CD4-positive, alpha-beta memory T cell (primary cell): ENCODE measurements around the gene ING1. TPM values are rescaled to one million over a fixed set of nuclear protein-coding genes. Genes with fewer than 3 reads are reported as not detected.

Experiments used
- CTCF ChIA-PET: fragments of 350-600 bp; sonication (Branson Sonifier 250); formaldehyde crosslinking; loops from one replicate; lab custom pipeline; 2021; ENCODE audit warnings: inconsistent platforms; ENCODE audit not compliant: partially characterized antibody; lab: Charles Lee
- POLR2A ChIA-PET: fragments of 350-600 bp; sonication (Branson Sonifier 250); formaldehyde crosslinking; loops from one replicate; lab custom pipeline; 2021; ENCODE audit not compliant: partially characterized antibody; lab: Charles Lee
- DNase-seq, 5 donors: peaks; one replicate each; pipeline versions ENCODE4 v3.0.0 to v3.0.0-alpha.2; 2020 to 2022; ENCODE audit warnings: mixed read lengths in 1 of 5
- H3K27ac ChIP-seq: one replicate; pipeline ENCODE4 v1.7.0; 2013; ENCODE audit warnings: low read depth, low read length
- H3K27me3 ChIP-seq: 2 replicates; pipeline ENCODE4 v1.7.0; 2013; ENCODE audit warnings: mild to moderate bottlenecking, low read length, moderate library complexity; ENCODE audit not compliant: insufficient read depth
- H3K36me3 ChIP-seq: 2 replicates; pipeline ENCODE4 v1.7.0; 2013; ENCODE audit warnings: mild to moderate bottlenecking, low read length, moderate library complexity; ENCODE audit not compliant: insufficient read depth
- H3K4me1 ChIP-seq: 2 replicates; pipeline ENCODE4 v1.7.0; 2013; ENCODE audit warnings: mild to moderate bottlenecking, low read length, moderate library complexity; ENCODE audit not compliant: insufficient read depth
- H3K4me3 ChIP-seq, 2 donors: one replicate each; pipeline ENCODE4 v1.7.0; 2013; ENCODE audit warnings: low read length in 2 of 2, mild to moderate bottlenecking in 1 of 2
- H3K9me3 ChIP-seq, 2 donors: one replicate each; pipeline ENCODE4 v1.7.0; 2013; ENCODE audit warnings: low read length in 2 of 2, control low read depth in 1 of 2; ENCODE audit not compliant: control insufficient read depth in 1 of 2
- H3K27ac Mint-ChIP-seq, 7 donors: one replicate each; pipeline ENCODE4 v1.8.0; 2020 to 2021; ENCODE audit warnings: mixed read lengths in 7 of 7, mild to moderate bottlenecking in 6 of 7, inconsistent platforms in 3 of 7, moderate library complexity in 3 of 7
- H3K27me3 Mint-ChIP-seq, 2 donors: one replicate each; pipeline ENCODE4 v1.8.0; 2020 to 2021; ENCODE audit warnings: mixed read lengths in 2 of 2
- H3K36me3 Mint-ChIP-seq, 2 donors: one replicate each; pipeline ENCODE4 v1.8.0; 2020 to 2021; ENCODE audit warnings: mixed read lengths in 2 of 2, inconsistent platforms in 1 of 2, mild to moderate bottlenecking in 1 of 2
- H3K4me1 Mint-ChIP-seq, 4 donors: one replicate each; pipeline ENCODE4 v1.8.0; 2020 to 2021; ENCODE audit warnings: mixed read lengths in 4 of 4, mild to moderate bottlenecking in 1 of 4
- H3K4me3 Mint-ChIP-seq, 8 donors: one replicate each; pipeline ENCODE4 v1.8.0; 2020 to 2021; ENCODE audit warnings: mixed read lengths in 8 of 8, mild to moderate bottlenecking in 7 of 8, moderate library complexity in 6 of 8, inconsistent platforms in 3 of 8
- H3K9me3 Mint-ChIP-seq, 8 donors: one replicate each; pipeline ENCODE4 v1.8.0; 2020 to 2021; ENCODE audit warnings: mixed read lengths in 8 of 8, mild to moderate bottlenecking in 5 of 8, inconsistent platforms in 3 of 8, moderate library complexity in 1 of 8
- intact Hi-C: fragments of 100-400 bp; cut with micrococcal nuclease; formaldehyde crosslinking; loops from one replicate; pipeline ENCODE4 v1.15.1; 2023
- polyA plus RNA-seq, 2 donors: library from polyadenylated mRNA; unstranded; fragments of 300-500 nt; fragmentation: Illumina TruSeq; gene quantifications; one replicate each; pipeline ENCODE4 v1.2.3, GENCODE V29; 2021
- total RNA-seq, 2 experiments: library from RNA; stranded (reverse); gene quantifications; one replicate each; pipeline ENCODE4 v1.2.3, GENCODE V29; 2021

Gene ING1
- total and polyA plus RNA-seq, 4 experiments from 2014 or later, result 9.1 to 29.4 (median 22.1) TPM

DNA sequence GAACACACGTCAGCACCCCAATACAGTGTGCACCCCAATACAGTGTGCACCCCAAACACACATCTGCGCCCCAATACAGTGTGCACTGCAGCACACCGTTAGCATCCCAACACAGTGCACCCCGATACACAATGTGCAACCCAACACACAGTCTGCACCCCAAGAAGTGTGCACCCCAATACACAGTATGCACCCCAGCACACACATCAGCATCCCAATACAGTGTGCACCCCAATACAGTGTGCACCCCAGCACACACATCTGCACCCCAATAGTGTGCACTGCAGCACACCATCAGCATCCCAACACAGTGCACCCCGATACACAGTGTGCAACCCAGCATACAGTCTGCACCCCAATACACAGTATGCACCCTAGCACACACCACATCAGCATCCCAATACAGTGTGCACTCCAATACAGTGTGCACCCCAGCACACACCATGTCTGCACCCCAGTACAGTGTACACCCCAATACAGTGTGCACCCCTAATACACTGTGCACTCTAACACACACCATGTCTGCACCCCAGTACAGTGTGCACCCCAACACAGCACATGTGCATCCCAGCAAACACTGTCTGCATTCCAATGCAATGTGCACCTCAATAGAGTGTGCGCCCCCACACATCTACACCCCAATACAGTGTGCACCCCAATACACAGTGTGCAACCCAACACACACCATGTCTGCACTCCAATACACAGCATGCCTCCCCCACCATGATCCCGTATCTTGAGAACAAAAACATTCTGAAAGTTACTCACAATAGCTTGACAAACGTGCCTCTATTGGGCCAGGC is 6.7 kb upstream of the ING1 start:
- Mint-ChIP-seq H3K9me3 (no peaks in the 10 kb centered on the region), H3K27me3 (no peaks in the 10 kb centered on the region), H3K36me3 (peaks cover 4 to 15% of the 10 kb centered on the region in 2 donors), H3K4me1 (peaks cover 31 to 55% (median 42%) of the 10 kb centered on the region in 4 donors), H3K4me3 (peak overlapping the region; percentile 72 to 91 (median 88)), H3K27ac (peak overlapping the region; percentile 39 to 94 (median 83))
- intact Hi-C loops, result loop anchor here (1.0 to 2.0 kb wide), 2 partner anchors 9 to 446 kb away; no protein-coding TSS in a partner anchor
- H3K27ac ChIP-seq, result peak overlapping the region; percentile 74
- no peak for DNase-seq
- H3K27me3 ChIP-seq, result no peaks in the 10 kb centered on the region
- ChIA-PET CTCF (interaction anchor here (0.6 to 1.7 kb wide), 2 partner anchors 24 to 26 kb away, joined by 3 to 7 read pairs; no protein-coding TSS in a partner anchor), POLR2A (interaction anchor here (0.6 to 5.0 kb wide), 5 partner anchors 8 to 208 kb away, joined by 3 to 68 read pairs (median 4); partner anchors contain the start of genes ANKRD10, ING1 and RAB20)
- H3K36me3 ChIP-seq, result peaks cover 3% of the 10 kb centered on the region
- no peaks in the 10 kb centered on the region for H3K9me3 ChIP-seq
- peak overlapping the region; percentile 49 to 63 for H3K4me3 ChIP-seq
- H3K4me1 ChIP-seq, result peaks cover 48% of the 10 kb centered on the region

DNA sequence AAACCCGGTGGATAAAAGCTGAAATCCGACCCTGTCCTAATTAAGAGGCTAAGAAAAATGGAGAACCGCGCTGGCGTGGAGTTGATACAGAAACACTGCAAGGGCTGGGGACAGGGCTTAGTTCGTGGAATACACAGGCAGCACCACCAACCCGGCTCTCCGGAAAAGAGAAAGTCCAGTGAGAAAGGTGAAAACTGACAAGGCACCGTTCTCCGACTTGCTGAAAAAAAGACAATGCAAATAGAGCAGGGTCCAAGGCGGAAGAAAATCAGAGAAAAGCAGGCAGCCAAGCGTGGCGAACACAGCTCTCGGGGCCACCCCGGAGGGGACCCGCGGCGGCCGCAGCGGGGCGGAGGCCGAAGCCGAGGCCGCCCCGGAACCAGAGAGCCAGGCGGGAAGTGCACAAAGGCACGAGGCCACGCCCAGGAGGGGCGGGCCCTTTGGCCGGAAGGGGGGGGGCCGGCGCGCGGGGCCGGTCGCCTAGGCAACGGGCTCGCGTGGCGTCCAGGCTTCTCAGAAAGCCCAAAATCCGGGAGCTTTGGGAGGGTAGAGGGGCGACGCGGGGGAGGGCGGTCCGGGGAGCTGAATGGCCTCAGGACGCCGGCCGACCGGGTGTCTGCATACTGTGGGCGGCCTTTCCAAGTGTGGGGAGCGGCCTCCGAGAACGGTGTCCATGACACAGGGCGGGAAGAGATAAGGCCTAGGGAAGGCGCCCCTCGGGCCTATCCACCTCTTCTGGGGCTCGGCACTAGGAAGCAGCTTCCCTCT is 1.2 kb upstream of the ING1 start:
- Mint-ChIP-seq H3K36me3 (peaks cover 0 to 28% of the 10 kb centered on the region in 2 donors), H3K4me1 (peaks cover 13 to 41% (median 18%) of the 10 kb centered on the region in 4 donors), H3K9me3 (peaks cover 0 to 9% (median 0%) of the 10 kb centered on the region in 8 donors), H3K4me3 (peak overlapping the region; percentile 88 to 100 (median 96)), H3K27ac (peak overlapping the region; percentile 84 to 99 (median 98)), H3K27me3 (peaks cover 0 to 2% of the 10 kb centered on the region in 2 donors)
- H3K27ac ChIP-seq, result peak overlapping the region; percentile 92
- H3K36me3 ChIP-seq, result no peaks in the 10 kb centered on the region
- POLR2A ChIA-PET, result interaction anchor here (0.7 to 2.2 kb wide), 19 partner anchors 9 to 1875 kb away, joined by 3 to 26 read pairs (median 3); partner anchors contain the start of genes ANKRD10, NAXD, RAB20 and TUBGCP3
- no peaks in the 10 kb centered on the region for H3K27me3 ChIP-seq
- intact Hi-C loops, result no loop called here
- peak overlapping the region; percentile 94 to 98 for H3K4me3 ChIP-seq
- CTCF ChIA-PET, result interaction anchor here (0.6 to 0.8 kb wide), 2 partner anchors 9 to 31 kb away, joined by 3 read pairs; no protein-coding TSS in a partner anchor
- no peaks in the 10 kb centered on the region for H3K9me3 ChIP-seq
- H3K4me1 ChIP-seq, result peaks cover 22% of the 10 kb centered on the region
- DNase-seq, result peak in 3 of 5 donors; percentile 85 to 90 (median 88)

DNA sequence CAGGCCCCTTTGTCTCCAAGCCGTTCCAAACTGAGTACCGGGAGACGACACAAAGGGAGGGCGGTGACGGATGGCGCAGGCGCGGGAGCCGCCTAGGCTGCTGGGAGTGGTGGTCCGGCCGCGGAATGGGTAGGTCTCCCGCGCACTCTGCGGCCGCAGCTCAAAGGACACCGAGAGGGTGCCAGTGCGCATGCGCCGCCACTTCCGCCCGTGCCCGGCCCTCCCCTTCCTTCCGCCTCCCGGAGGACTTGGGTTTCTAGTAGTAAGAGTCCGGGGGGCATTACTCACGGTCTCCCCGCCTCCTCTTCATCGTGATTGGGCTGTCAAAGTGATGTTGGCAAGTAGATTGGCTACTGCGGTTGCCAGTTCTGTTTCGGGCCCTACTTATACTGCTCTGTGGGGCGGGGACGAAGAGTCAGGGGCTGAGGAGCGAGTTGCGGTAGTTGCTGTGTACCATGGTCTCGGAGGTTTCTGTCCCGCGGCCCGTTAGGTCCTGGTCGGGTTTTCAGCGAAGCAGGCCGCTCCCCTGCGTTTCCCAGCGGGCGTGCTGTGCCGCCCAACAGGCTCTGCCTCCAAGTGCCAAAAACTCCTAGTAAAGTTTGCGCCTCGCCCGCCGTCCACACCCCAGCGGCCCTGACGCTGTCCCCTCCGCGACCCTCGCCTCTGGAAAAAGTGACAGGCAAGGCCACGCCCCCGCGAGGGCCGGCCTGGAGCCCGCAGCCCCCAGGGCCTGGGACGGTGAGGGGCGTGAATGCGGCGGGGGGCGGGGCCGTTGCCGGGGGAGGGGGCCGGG is 455 bp upstream of the ING1 start:
- peaks cover 0 to 2% of the 10 kb centered on the region in 2 donors for H3K27me3 Mint-ChIP-seq
- peak overlapping the region; percentile 88 to 100 (median 95) for H3K4me3 Mint-ChIP-seq
- peaks cover 0 to 28% of the 10 kb centered on the region in 2 donors for H3K36me3 Mint-ChIP-seq
- Histone ChIP-seq H3K9me3 (no peaks in the 10 kb centered on the region), H3K4me3 (peak overlapping the region; percentile 94 to 98), H3K36me3 (no peaks in the 10 kb centered on the region), H3K27ac (peak overlapping the region; percentile 92), H3K27me3 (no peaks in the 10 kb centered on the region), H3K4me1 (peaks cover 29% of the 10 kb centered on the region)
- DNase-seq, result peak; percentile 99 to 100 (median 100)
- peaks cover 0 to 9% (median 0%) of the 10 kb centered on the region in 8 donors for H3K9me3 Mint-ChIP-seq
- peak overlapping the region; percentile 84 to 99 (median 98) for H3K27ac Mint-ChIP-seq
- ChIA-PET CTCF (interaction anchor here (0.6 to 0.8 kb wide), 2 partner anchors 10 to 31 kb away, joined by 3 read pairs; no protein-coding TSS in a partner anchor), POLR2A (interaction anchor here (0.8 to 2.2 kb wide), 17 partner anchors 9 to 1874 kb away, joined by 3 to 26 read pairs (median 4); partner anchors contain the start of genes ANKRD10, NAXD, RAB20 and TUBGCP3)
- intact Hi-C loops, result no loop called here
- H3K4me1 Mint-ChIP-seq, result peaks cover 18 to 48% (median 24%) of the 10 kb centered on the region in 4 donors

DNA sequence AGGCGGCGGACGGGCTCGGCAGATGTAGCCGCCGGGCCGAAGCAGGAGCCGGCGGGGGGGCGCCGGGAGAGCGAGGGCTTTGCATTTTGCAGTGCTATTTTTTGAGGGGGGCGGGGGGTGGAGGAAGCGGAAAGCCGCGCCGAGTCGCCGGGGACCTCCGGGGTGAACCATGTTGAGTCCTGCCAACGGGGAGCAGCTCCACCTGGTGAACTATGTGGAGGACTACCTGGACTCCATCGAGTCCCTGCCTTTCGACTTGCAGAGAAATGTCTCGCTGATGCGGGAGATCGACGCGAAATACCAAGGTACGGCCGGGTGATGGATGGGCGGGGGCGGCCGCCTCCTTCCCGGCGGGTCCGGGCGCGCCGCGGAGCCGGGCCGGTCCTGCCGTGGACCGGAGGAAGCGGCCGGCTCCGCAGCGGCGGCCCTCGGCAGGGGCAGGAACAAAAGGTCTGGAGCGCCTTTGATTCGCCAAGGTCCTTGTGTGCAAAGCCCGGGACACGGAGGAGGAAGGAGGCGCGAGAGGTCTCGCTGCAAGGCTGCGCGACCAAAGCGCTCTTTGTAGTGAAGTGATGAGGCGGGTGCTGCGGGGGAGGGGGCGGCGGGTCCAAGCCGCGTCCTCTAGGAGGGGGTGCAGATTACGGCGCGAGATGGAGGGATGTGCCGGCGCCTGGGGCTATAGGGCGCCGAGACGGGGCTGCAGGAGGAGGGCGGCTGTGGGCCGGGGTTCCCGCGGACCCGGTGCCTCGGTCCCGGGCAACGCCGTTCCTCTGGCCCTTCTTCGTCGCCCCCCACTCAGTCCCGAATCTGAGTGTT is 689 bp downstream of the ING1 start:
- H3K9me3 ChIP-seq, result no peaks in the 10 kb centered on the region
- peaks cover 0 to 2% of the 10 kb centered on the region in 2 donors for H3K27me3 Mint-ChIP-seq
- peak overlapping the region; percentile 94 to 99 (median 98) for H3K27ac Mint-ChIP-seq
- H3K36me3 Mint-ChIP-seq, result peaks cover 1 to 29% of the 10 kb centered on the region in 2 donors
- peak; percentile 73 to 89 (median 78) for DNase-seq
- peaks cover 33% of the 10 kb centered on the region for H3K4me1 ChIP-seq
- peak overlapping the region; percentile 77 for H3K27ac ChIP-seq
- H3K4me3 ChIP-seq, result peak overlapping the region; percentile 91 to 98
- intact Hi-C loops, result loop anchor here (1.0 to 2.0 kb wide), 4 partner anchors 31 to 927 kb away; partner anchors contain the start of genes ANKRD10, IRS2 and RAB20
- peaks cover 0 to 9% (median 0%) of the 10 kb centered on the region in 8 donors for H3K9me3 Mint-ChIP-seq
- H3K36me3 ChIP-seq, result no peaks in the 10 kb centered on the region
- peak overlapping the region; percentile 96 to 100 (median 98) for H3K4me3 Mint-ChIP-seq
- no peaks in the 10 kb centered on the region for H3K27me3 ChIP-seq
- peaks cover 18 to 51% (median 28%) of the 10 kb centered on the region in 4 donors for H3K4me1 Mint-ChIP-seq
- ChIA-PET POLR2A (interaction anchor here (0.9 to 3.6 kb wide), 11 partner anchors 10 to 200 kb away, joined by 3 to 68 read pairs (median 5); partner anchors contain the start of genes ANKRD10, CARS2 and NAXD), CTCF (interaction anchor here (0.7 to 1.5 kb wide), 2 partner anchors 79 to 105 kb away, joined by 3 read pairs; no protein-coding TSS in a partner anchor)

DNA sequence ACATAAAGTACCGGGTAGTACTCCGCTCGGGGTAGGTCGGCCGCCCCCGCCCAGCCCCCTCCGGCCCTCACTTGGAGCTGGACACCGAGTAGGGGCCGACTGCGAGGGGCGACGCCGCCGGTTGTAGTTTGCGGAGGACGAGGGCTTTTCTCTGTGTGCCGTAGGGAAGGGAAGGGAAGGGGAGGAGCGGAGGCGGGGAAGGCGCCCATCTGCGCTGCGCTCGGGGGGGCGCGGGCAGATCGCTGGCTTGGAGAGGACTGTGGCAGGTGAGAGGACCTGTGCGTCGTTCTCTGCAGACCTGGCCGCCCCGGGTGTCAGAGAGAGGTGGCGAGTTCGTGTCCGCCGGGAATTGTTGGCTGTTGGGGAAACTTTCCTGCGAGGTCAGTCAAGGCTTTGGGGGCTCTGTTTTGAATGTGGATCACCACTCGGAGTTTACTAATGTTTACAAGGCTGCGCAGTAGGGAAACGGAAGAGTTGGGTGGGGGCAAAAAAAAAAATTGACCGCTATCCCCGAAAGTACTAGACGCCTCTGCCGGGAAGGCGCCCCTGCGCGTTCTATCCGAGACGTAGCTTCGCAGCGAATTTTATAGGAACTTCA is 1.4 kb downstream of the ING1 start:
- no peaks in the 10 kb centered on the region for H3K9me3 ChIP-seq
- peak in 2 of 5 donors; percentile 63 to 65 for DNase-seq
- ChIA-PET POLR2A (interaction anchor here (0.6 to 3.6 kb wide), 28 partner anchors 9 to 1979 kb away, joined by 3 to 68 read pairs (median 4); partner anchors contain the start of genes ANKRD10, CARS2, NAXD and RAB20), CTCF (interaction anchor here (0.7 to 1.5 kb wide), 4 partner anchors 9 to 104 kb away, joined by 3 read pairs; partner anchors contain the start of gene CARS2)
- Mint-ChIP-seq H3K4me1 (peaks cover 18 to 55% (median 33%) of the 10 kb centered on the region in 4 donors), H3K36me3 (peaks cover 8 to 34% of the 10 kb centered on the region in 2 donors), H3K27me3 (peaks cover 0 to 2% of the 10 kb centered on the region in 2 donors), H3K27ac (peak overlapping the region; percentile 98 to 99 (median 99)), H3K4me3 (peak overlapping the region; percentile 96 to 100 (median 98)), H3K9me3 (peaks cover 0 to 9% (median 0%) of the 10 kb centered on the region in 8 donors)
- H3K4me1 ChIP-seq, result peaks cover 33% of the 10 kb centered on the region
- intact Hi-C loops, result loop anchor here (1.0 to 2.0 kb wide), 7 partner anchors 9 to 928 kb away; partner anchors contain the start of genes ANKRD10, CARS2, IRS2 and NAXD
- H3K27ac ChIP-seq, result peak overlapping the region; percentile 77
- no peaks in the 10 kb centered on the region for H3K27me3 ChIP-seq
- H3K36me3 ChIP-seq, result peaks cover 6% of the 10 kb centered on the region
- peak overlapping the region; percentile 91 to 98 for H3K4me3 ChIP-seq
